Activated CD8-positive, alpha-beta memory T cell treated with anti-CD3 and anti-CD28 coated beads for 1 hour (primary cell): ENCODE data around the gene COL4A2.
"Not testable (repeated sequence)": the region's sequence is repeated elsewhere in the genome, so short reads cannot be mapped to it uniquely, and the experiment has no call there.

Experiments used
- DNase-seq, 2 donors: peaks; one replicate each; pipeline ENCODE4 v3.0.0-alpha.2; 2020; ENCODE audit warnings: low read depth in 1 of 2; ENCODE audit errors: extremely low read depth in 1 of 2

Gene COL4A2

GRCh38 chr13:110485604-110486003 is 178.5 kb downstream of the COL4A2 start:
- no peak for DNase-seq

- no peak for DNase-seq
These were observed 179.1 kb downstream of the COL4A2 start for GRCh38 chr13:110486061-110486715.

GRCh38 chr13:110486880-110487279 is 179.8 kb downstream of the COL4A2 start:
- DNase-seq, result not testable (repeated sequence)

GRCh38 chr13:110490009-110490770 is 183.1 kb downstream of the COL4A2 start:
- no peak for DNase-seq

- no peak for DNase-seq
These were observed 185.0 kb downstream of the COL4A2 start for GRCh38 chr13:110491869-110492678.

- no peak for DNase-seq
These were observed 185.9 kb downstream of the COL4A2 start for GRCh38 chr13:110492679-110493593.

GRCh38 chr13:110493613-110494012 is 186.5 kb downstream of the COL4A2 start:
- DNase-seq, result no peak

- DNase-seq, result no peak
These were observed 188.3 kb downstream of the COL4A2 start for GRCh38 chr13:110495376-110495775.

GRCh38 chr13:110495881-110496280 is 188.8 kb downstream of the COL4A2 start:
- no peak for DNase-seq

GRCh38 chr13:110496281-110496680 is 189.2 kb downstream of the COL4A2 start:
- DNase-seq, result no peak

- no peak for DNase-seq
These were observed 189.9 kb downstream of the COL4A2 start for GRCh38 chr13:110497003-110497402.

GRCh38 chr13:110497896-110498295 is 190.8 kb downstream of the COL4A2 start:
- not testable (repeated sequence) for DNase-seq

GRCh38 chr13:110498327-110498726 is 191.2 kb downstream of the COL4A2 start:
- DNase-seq, result no peak

- no peak for DNase-seq
These were observed 191.7 kb downstream of the COL4A2 start for GRCh38 chr13:110498765-110499164.

GRCh38 chr13:110499621-110500281 is 192.7 kb downstream of the COL4A2 start:
- no peak for DNase-seq

- DNase-seq, result no peak
These were observed 193.3 kb downstream of the COL4A2 start for GRCh38 chr13:110500341-110500740.

GRCh38 chr13:110501188-110501587 is 194.1 kb downstream of the COL4A2 start:
- no peak for DNase-seq

- no peak for DNase-seq
These were observed 196.2 kb downstream of the COL4A2 start for GRCh38 chr13:110503037-110503901.

GRCh38 chr13:110503979-110504499 is 197.0 kb downstream of the COL4A2 start:
- DNase-seq, result no peak
